Measurements from ENCODE around the gene RNF130. TPM values are rescaled to one million over a fixed set of nuclear protein-coding genes. Genes with fewer than 3 reads are reported as not detected.

The RNF130 gene
- total and polyA plus RNA-seq, 2 donors, result 20.5 to 69.2 TPM

GRCh38 chr5:180105827-180106312 lies 34.3 kb upstream of the RNF130 start:
- DNase-seq (ENCODE audit: low read depth in 6 of 9, low spot score in 9 of 9), result no peak
- no peaks in the 10 kb centered on the region for H3K9me3 ChIP-seq (ENCODE audit: control insufficient read depth in 2 of 2, insufficient read depth in 1 of 2, low read length in 1 of 2)
- H3K36me3 ChIP-seq (ENCODE audit: control insufficient read depth in 2 of 2, insufficient read depth in 2 of 2, low read length in 1 of 2), result no peaks in the 10 kb centered on the region
- H3K4me3 ChIP-seq (ENCODE audit: low read length in 2 of 2), result no peak overlapping the region
- no peaks in the 10 kb centered on the region for H3K4me1 ChIP-seq (ENCODE audit: control insufficient read depth in 2 of 2, insufficient read depth in 2 of 2, low read length in 2 of 2)
- H3K27ac ChIP-seq (ENCODE audit: low read depth in 1 of 2, low read length in 1 of 2), result no peak overlapping the region
- H3K27me3 ChIP-seq (ENCODE audit: control insufficient read depth in 2 of 2, insufficient read depth in 1 of 2, low read length in 1 of 2), result no peaks in the 10 kb centered on the region
- WGBS, result 97% methylated on average over 5 of the region's 5 CpGs

GRCh38 chr5:180104168-180104530 lies 32.6 kb upstream of the RNF130 start:
- H3K27ac ChIP-seq (ENCODE audit: low read depth in 1 of 2, low read length in 1 of 2), result no peak overlapping the region
- H3K4me3 ChIP-seq (ENCODE audit: low read length in 2 of 2), result no peak overlapping the region
- H3K9me3 ChIP-seq (ENCODE audit: control insufficient read depth in 2 of 2, insufficient read depth in 1 of 2, low read length in 1 of 2), result no peaks in the 10 kb centered on the region
- 96% methylated on average over 3 of the region's 3 CpGs for WGBS
- DNase-seq (ENCODE audit: low read depth in 6 of 9, low spot score in 9 of 9), result no peak
- no peaks in the 10 kb centered on the region for H3K4me1 ChIP-seq (ENCODE audit: control insufficient read depth in 2 of 2, insufficient read depth in 2 of 2, low read length in 2 of 2)
- no peaks in the 10 kb centered on the region for H3K27me3 ChIP-seq (ENCODE audit: control insufficient read depth in 2 of 2, insufficient read depth in 1 of 2, low read length in 1 of 2)
- no peaks in the 10 kb centered on the region for H3K36me3 ChIP-seq (ENCODE audit: control insufficient read depth in 2 of 2, insufficient read depth in 2 of 2, low read length in 1 of 2)

- 89% methylated on average over 6 of the region's 6 CpGs for WGBS
These were observed 32.1 kb upstream of the RNF130 start for GRCh38 chr5:180103487-180104167.

GRCh38 chr5:180102636-180103035 lies 31.1 kb upstream of the RNF130 start:
- H3K4me3 ChIP-seq (ENCODE audit: low read length in 2 of 2), result no peak overlapping the region
- 96% methylated on average over 9 of the region's 9 CpGs for WGBS
- no peak for DNase-seq (ENCODE audit: low read depth in 6 of 9, low spot score in 9 of 9)

More at GRCh38 chr5:180103487-180104167, 32.1 kb upstream of the RNF130 start:
- DNase-seq (ENCODE audit: low read depth in 6 of 9, low spot score in 9 of 9), result no peak
- no peaks in the 10 kb centered on the region for H3K27me3 ChIP-seq (ENCODE audit: control insufficient read depth in 2 of 2, insufficient read depth in 1 of 2, low read length in 1 of 2)
- H3K4me1 ChIP-seq (ENCODE audit: control insufficient read depth in 2 of 2, insufficient read depth in 2 of 2, low read length in 2 of 2), result no peaks in the 10 kb centered on the region
- H3K27ac ChIP-seq (ENCODE audit: low read depth in 1 of 2, low read length in 1 of 2), result no peak overlapping the region
- no peaks in the 10 kb centered on the region for H3K36me3 ChIP-seq (ENCODE audit: control insufficient read depth in 2 of 2, insufficient read depth in 2 of 2, low read length in 1 of 2)
- H3K9me3 ChIP-seq (ENCODE audit: control insufficient read depth in 2 of 2, insufficient read depth in 1 of 2, low read length in 1 of 2), result no peaks in the 10 kb centered on the region
- H3K4me3 ChIP-seq (ENCODE audit: low read length in 2 of 2), result no peak overlapping the region

GRCh38 chr5:180101451-180102105 lies 30.0 kb upstream of the RNF130 start:
- Histone ChIP-seq H3K9me3 (ENCODE audit: control insufficient read depth in 2 of 2, insufficient read depth in 1 of 2, low read length in 1 of 2) (no peaks in the 10 kb centered on the region), H3K36me3 (ENCODE audit: control insufficient read depth in 2 of 2, insufficient read depth in 2 of 2, low read length in 1 of 2) (no peaks in the 10 kb centered on the region), H3K27ac (ENCODE audit: low read depth in 1 of 2, low read length in 1 of 2) (no peak overlapping the region), H3K27me3 (ENCODE audit: control insufficient read depth in 2 of 2, insufficient read depth in 1 of 2, low read length in 1 of 2) (no peaks in the 10 kb centered on the region), H3K4me3 (ENCODE audit: low read length in 2 of 2) (no peak overlapping the region), H3K4me1 (ENCODE audit: control insufficient read depth in 2 of 2, insufficient read depth in 2 of 2, low read length in 2 of 2) (no peaks in the 10 kb centered on the region)
- no peak for DNase-seq (ENCODE audit: low read depth in 6 of 9, low spot score in 9 of 9)
- WGBS, result 96% methylated on average over 20 of the region's 20 CpGs

More at GRCh38 chr5:180102636-180103035, 31.1 kb upstream of the RNF130 start:
- Histone ChIP-seq H3K27me3 (ENCODE audit: control insufficient read depth in 2 of 2, insufficient read depth in 1 of 2, low read length in 1 of 2) (no peaks in the 10 kb centered on the region), H3K36me3 (ENCODE audit: control insufficient read depth in 2 of 2, insufficient read depth in 2 of 2, low read length in 1 of 2) (no peaks in the 10 kb centered on the region), H3K27ac (ENCODE audit: low read depth in 1 of 2, low read length in 1 of 2) (no peak overlapping the region), H3K9me3 (ENCODE audit: control insufficient read depth in 2 of 2, insufficient read depth in 1 of 2, low read length in 1 of 2) (no peaks in the 10 kb centered on the region), H3K4me1 (ENCODE audit: control insufficient read depth in 2 of 2, insufficient read depth in 2 of 2, low read length in 2 of 2) (no peaks in the 10 kb centered on the region)

GRCh38 chr5:180100621-180101450 lies 29.3 kb upstream of the RNF130 start:
- Histone ChIP-seq H3K4me1 (ENCODE audit: control insufficient read depth in 2 of 2, insufficient read depth in 2 of 2, low read length in 2 of 2) (no peaks in the 10 kb centered on the region), H3K9me3 (ENCODE audit: control insufficient read depth in 2 of 2, insufficient read depth in 1 of 2, low read length in 1 of 2) (no peaks in the 10 kb centered on the region), H3K27me3 (ENCODE audit: control insufficient read depth in 2 of 2, insufficient read depth in 1 of 2, low read length in 1 of 2) (no peaks in the 10 kb centered on the region), H3K4me3 (ENCODE audit: low read length in 2 of 2) (no peak overlapping the region), H3K27ac (ENCODE audit: low read depth in 1 of 2, low read length in 1 of 2) (no peak overlapping the region), H3K36me3 (ENCODE audit: control insufficient read depth in 2 of 2, insufficient read depth in 2 of 2, low read length in 1 of 2) (no peaks in the 10 kb centered on the region)
- no peak for DNase-seq (ENCODE audit: low read depth in 6 of 9, low spot score in 9 of 9)
- 92% methylated on average over 29 of the region's 29 CpGs for WGBS

GRCh38 chr5:180099733-180100611 lies 28.4 kb upstream of the RNF130 start:
- Histone ChIP-seq H3K36me3 (ENCODE audit: control insufficient read depth in 2 of 2, insufficient read depth in 2 of 2, low read length in 1 of 2) (no peaks in the 10 kb centered on the region), H3K27me3 (ENCODE audit: control insufficient read depth in 2 of 2, insufficient read depth in 1 of 2, low read length in 1 of 2) (no peaks in the 10 kb centered on the region), H3K4me1 (ENCODE audit: control insufficient read depth in 2 of 2, insufficient read depth in 2 of 2, low read length in 2 of 2) (no peaks in the 10 kb centered on the region), H3K4me3 (ENCODE audit: low read length in 2 of 2) (no peak overlapping the region), H3K9me3 (ENCODE audit: control insufficient read depth in 2 of 2, insufficient read depth in 1 of 2, low read length in 1 of 2) (no peaks in the 10 kb centered on the region), H3K27ac (ENCODE audit: low read depth in 1 of 2, low read length in 1 of 2) (no peak overlapping the region)
- DNase-seq (ENCODE audit: low read depth in 6 of 9, low spot score in 9 of 9), result no peak
- 97% methylated on average over 18 of the region's 18 CpGs for WGBS

GRCh38 chr5:180098991-180099732 lies 27.6 kb upstream of the RNF130 start:
- no peak overlapping the region for H3K27ac ChIP-seq (ENCODE audit: low read depth in 1 of 2, low read length in 1 of 2)
- H3K27me3 ChIP-seq (ENCODE audit: control insufficient read depth in 2 of 2, insufficient read depth in 1 of 2, low read length in 1 of 2), result no peaks in the 10 kb centered on the region
- DNase-seq (ENCODE audit: low read depth in 6 of 9, low spot score in 9 of 9), result no peak
- no peak overlapping the region for H3K4me3 ChIP-seq (ENCODE audit: low read length in 2 of 2)
- whole genome bisulfite sequencing, result 87% methylated on average over 18 of the region's 18 CpGs
- no peaks in the 10 kb centered on the region for H3K36me3 ChIP-seq (ENCODE audit: control insufficient read depth in 2 of 2, insufficient read depth in 2 of 2, low read length in 1 of 2)
- no peaks in the 10 kb centered on the region for H3K4me1 ChIP-seq (ENCODE audit: control insufficient read depth in 2 of 2, insufficient read depth in 2 of 2, low read length in 2 of 2)
- H3K9me3 ChIP-seq (ENCODE audit: control insufficient read depth in 2 of 2, insufficient read depth in 1 of 2, low read length in 1 of 2), result no peaks in the 10 kb centered on the region
